IPS DF 4.7 (cell line): Measurements from ENCODE around the gene DHRS13.
"Not testable (repeated sequence)": the region's sequence is repeated elsewhere in the genome, so short reads cannot be mapped to it uniquely, and the experiment has no call there.

ENCODE experiments used
- DNase-seq: peaks from one replicate; pipeline ENCODE4 v3.0.0-alpha.2; 2013; ENCODE audit warnings: low spot score; ENCODE audit errors: extremely low read depth

Gene DHRS13

GRCh38 chr17:28860363-28860808, 42.5 kb downstream of the DHRS13 start:
- DNase-seq, result no peak

- no peak for DNase-seq
These were observed 44.0 kb downstream of the DHRS13 start for GRCh38 chr17:28858801-28859355.

GRCh38 chr17:28857905-28858800, 44.7 kb downstream of the DHRS13 start:
- DNase-seq, result no peak

GRCh38 chr17:28856028-28856574, 46.8 kb downstream of the DHRS13 start:
- no peak for DNase-seq

GRCh38 chr17:28855336-28855679, 47.6 kb downstream of the DHRS13 start:
- DNase-seq, result no peak

- peak; percentile 72 for DNase-seq
These were observed 48.2 kb downstream of the DHRS13 start, which contains the start of gene ERAL1 for GRCh38 chr17:28854457-28855335. Gene ERAL1, plus strand, starts transcription at chr17:28855016. Its CDS starts 19 bp downstream, at chr17:28855035.

- DNase-seq, result no peak
These were observed 49.6 kb downstream of the DHRS13 start for GRCh38 chr17:28853295-28853694.

GRCh38 chr17:28849281-28849680, 53.6 kb downstream of the DHRS13 start:
- DNase-seq, result no peak

GRCh38 chr17:28848667-28849066, 54.2 kb downstream of the DHRS13 start:
- not testable (repeated sequence) for DNase-seq
